IMR-90 (cell line): ENCODE results near the gene FAM204A.

Experiments used
- CEBPB ChIP-seq: IDR thresholded peaks from 2 replicates; pipeline ENCODE4 v1.6.1; 2012; ENCODE audit warnings: low read depth, low read length, improper control_type of control experiment
- CHD1 ChIP-seq: IDR thresholded peaks from 2 replicates; pipeline ENCODE4 v1.6.1; 2012; ENCODE audit warnings: low read depth, low read length, improper control_type of control experiment
- CTCF ChIP-seq: conservative IDR thresholded peaks from 2 replicates; pipeline ENCODE4 v1.5.1; 2012; ENCODE audit warnings: mild to moderate bottlenecking, low read depth, low read length, improper control_type of control experiment
- POLR2A ChIP-seq: IDR thresholded peaks from 2 replicates; pipeline ENCODE4 v1.6.1; 2012; ENCODE audit warnings: mild to moderate bottlenecking, low read depth, low read length
- RAD21 ChIP-seq: IDR thresholded peaks from 2 replicates; pipeline ENCODE4 v1.6.1; 2012; ENCODE audit warnings: low read length, improper control_type of control experiment
- RCOR1 ChIP-seq: IDR thresholded peaks from 2 replicates; pipeline ENCODE4 v1.6.1; 2012; ENCODE audit warnings: mild to moderate bottlenecking, low read length, improper control_type of control experiment; ENCODE audit not compliant: insufficient replicate concordance
- SMC3 ChIP-seq: fragments of 150-350 bp; IDR thresholded peaks from 2 replicates; pipeline ENCODE4 v1.6.1; 2016; ENCODE audit warnings: low read depth, mild to moderate bottlenecking, antibody characterized with exemption, low read length, moderate library complexity
- USF2 ChIP-seq: fragments of 150-350 bp; IDR thresholded peaks from 2 replicates; pipeline ENCODE4 v1.6.1; 2017; ENCODE audit warnings: mild to moderate bottlenecking, antibody characterized with exemption, low read length, low read depth

GRCh38 chr10:118365702-118366101, 23.6 kb upstream of the FAM204A start:
- TF ChIP-seq POLR2A (no peak), SMC3 (no peak), CTCF (no peak), USF2 (no peak), RAD21 (no peak), RCOR1 (no peak), CHD1 (no peak), CEBPB (no peak)
